Eye (tissue), 1 donor: ENCODE results near the gene KRTAP19-5.
"Not testable (repeated sequence)": the region's sequence is repeated elsewhere in the genome, so short reads cannot be mapped to it uniquely, and the experiment has no call there.

ENCODE experiments used
- DNase-seq: peaks from one replicate; pipeline ENCODE4 v3.0.0-alpha.2; 2015

KRTAP19-5 gene

DNA sequence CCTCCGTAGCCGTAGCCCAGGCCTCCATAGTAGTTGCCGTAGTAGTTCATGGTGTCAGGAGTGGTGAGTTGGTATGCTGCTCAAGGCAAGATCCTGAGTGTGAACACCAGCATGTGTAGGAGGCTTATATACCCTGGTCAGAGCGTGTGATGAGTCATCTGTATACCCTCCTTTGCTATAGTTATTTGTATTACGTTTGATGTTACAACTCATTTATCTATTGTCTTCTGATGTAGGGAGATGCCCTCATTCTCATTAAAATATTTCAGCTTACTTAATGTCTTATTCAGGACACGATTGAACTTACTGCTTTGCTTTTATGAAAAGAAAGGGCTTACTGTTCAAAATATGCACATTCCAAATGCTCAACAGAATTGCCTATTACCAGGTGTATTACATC is at the start of gene KRTAP19-5:
Gene KRTAP19-5 (minus strand): TSS at position 101 of the 400 bp plus-strand sequence. CDS start 51 bp downstream, at position 50.
- no peak for DNase-seq

- DNase-seq = no peak
These were observed 39.8 kb upstream of the KRTAP19-5 start, which contains the start of gene KRTAP19-6 for GRCh38 chr21:30541764-30542163. KRTAP19-6 (minus strand) TSS chr21:30541864; CDS start chr21:30541833, 31 bp downstream.

GRCh38 chr21:30518876-30519275 is 16.9 kb upstream of the KRTAP19-5 start:
- no peak for DNase-seq

DNA sequence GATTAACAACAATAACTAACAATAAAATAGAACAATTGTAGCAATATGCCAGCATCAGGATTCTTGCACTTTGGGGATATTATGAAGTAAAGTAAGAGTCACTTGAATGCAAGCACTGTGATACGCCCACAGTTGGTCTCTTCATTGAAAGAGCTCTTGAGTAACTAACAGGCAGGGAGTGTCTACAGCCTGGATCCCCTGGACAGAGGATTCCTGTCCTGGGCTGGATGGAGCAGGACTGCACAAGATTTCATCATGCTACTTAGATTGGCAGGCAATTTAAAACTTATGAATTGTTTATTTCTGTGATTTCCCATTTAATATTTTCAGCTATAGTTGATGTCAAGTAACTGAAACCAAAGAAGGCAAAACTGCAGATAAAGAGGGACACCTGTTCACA is 13.7 kb upstream of the KRTAP19-5 start:
- no peak for DNase-seq

DNA sequence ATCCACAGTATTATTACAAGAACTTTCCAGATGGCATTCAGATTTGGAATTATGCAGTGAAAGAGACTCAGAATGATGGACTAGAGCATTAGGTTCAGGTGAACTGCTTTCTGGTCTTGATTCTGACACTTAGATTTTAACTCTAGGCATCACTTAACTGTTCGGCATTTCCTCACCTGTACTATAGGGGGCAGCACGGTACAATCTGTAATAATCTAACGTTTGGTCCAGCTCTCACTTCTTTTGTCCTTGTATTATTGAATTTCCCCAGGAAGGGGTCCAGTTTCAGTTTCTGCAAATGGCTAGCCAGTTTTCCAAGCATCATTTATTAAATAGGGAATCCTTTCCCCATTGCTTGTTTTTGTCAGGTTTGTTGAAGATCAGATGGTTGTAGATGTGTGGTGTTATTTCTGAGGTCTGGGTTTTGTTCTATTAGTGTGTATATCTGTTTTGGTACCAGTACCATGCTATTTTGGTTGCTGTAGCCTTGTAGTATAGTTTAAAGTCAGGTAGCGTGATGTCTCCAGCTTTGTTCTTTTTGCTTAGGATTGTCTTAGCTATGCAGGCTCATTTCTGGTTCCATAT is 3.8 kb upstream of the KRTAP19-5 start:
- DNase-seq = not testable (repeated sequence)

- no peak for DNase-seq
These were observed 4.9 kb downstream of the KRTAP19-5 start, which contains the start of gene KRTAP19-4 for GRCh38 chr21:30497065-30497464. KRTAP19-4 (minus strand) TSS chr21:30497165; CDS start chr21:30497110, 55 bp downstream.

- DNase-seq = no peak
These were observed 9.9 kb downstream of the KRTAP19-5 start, which contains the start of gene KRTAP19-3 for GRCh38 chr21:30491963-30492428. KRTAP19-3 (minus strand) TSS chr21:30492013; CDS start chr21:30491957, 56 bp downstream.

DNA sequence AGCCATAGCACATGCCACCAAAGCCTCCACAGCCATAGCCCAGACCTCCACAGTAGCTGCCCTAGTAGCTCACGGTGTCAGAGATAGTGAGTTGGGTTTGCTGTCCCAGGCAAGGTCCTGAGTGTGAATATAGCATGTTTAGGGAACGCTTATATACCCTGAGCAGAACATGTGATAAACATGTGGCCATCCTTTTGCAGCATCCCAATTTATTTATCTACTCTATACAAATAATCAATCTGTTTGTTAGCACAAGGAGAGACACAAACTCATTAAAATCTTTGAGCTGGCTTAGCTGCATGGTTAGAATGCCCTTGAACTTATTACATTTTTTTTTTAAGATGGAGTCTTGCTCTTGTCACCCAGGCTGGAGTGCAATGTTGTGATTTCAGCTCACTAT is 14.6 kb downstream of the KRTAP19-5 start, which contains the start of gene KRTAP19-2:
Gene KRTAP19-2 (minus strand): TSS at position 101 of the 400 bp plus-strand sequence. CDS start 88 bp downstream, at position 13.
- DNase-seq = no peak

DNA sequence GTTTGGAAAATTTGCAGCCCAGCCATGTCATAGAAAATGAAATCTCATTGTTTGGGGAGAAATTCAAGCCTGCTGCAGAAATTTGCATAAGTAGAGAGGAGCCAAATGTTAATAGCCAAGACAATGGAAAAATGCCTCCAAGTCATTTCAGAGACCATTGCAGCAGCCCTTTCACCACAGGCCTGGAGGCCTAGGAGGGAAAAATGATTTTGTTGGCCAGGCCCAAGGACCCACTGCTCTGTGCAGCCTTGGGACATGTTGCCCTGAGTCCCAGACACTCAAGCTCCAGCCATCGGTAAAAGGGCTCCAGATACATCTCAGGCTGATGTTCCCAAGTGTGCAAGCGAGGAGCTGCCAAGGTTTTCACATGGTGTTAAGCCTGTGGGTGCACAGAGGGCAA is 15.8 kb downstream of the KRTAP19-5 start:
- DNase-seq = no peak

GRCh38 chr21:30482130-30482529 is 19.8 kb downstream of the KRTAP19-5 start:
- DNase-seq = no peak

- no peak for DNase-seq
These were observed 21.8 kb downstream of the KRTAP19-5 start, which contains the start of gene KRTAP19-1 for GRCh38 chr21:30480145-30480544. KRTAP19-1 (minus strand) TSS chr21:30480367; CDS start chr21:30480317, 50 bp downstream.

GRCh38 chr21:30479259-30479658 is 22.7 kb downstream of the KRTAP19-5 start:
- no peak for DNase-seq

- DNase-seq = no peak
These were observed 23.9 kb downstream of the KRTAP19-5 start for GRCh38 chr21:30478004-30478403.

GRCh38 chr21:30468900-30469714 is 32.8 kb downstream of the KRTAP19-5 start:
- no peak for DNase-seq

DNA sequence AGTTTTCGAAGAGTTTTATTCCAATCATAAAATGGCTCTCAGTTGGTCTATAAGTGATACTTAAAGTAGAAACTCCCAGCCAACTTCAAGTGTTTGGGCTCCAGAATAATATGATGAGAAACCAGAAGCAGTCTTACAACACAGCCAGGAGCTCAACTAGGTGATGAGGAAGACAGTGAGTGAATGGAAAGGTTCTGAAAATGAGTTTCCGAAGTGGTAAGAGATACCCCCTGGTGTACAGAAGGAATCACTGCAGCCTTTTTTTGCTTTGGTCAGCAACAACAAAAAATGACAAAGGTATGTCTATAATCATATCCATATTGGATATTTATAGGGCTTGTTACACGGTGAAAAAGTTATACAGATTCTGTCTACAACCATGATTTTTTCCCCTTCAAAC is 38.2 kb downstream of the KRTAP19-5 start:
- peak; percentile 16 for DNase-seq
